GM19395 (cell line): Measurements from ENCODE around the gene CRLF3.
"Not testable (repeated sequence)": the region's sequence is repeated elsewhere in the genome, so short reads cannot be mapped to it uniquely, and the experiment has no call there.

Experiments
- ATAC-seq: cut with Tn5 transposase; IDR thresholded peaks from one replicate; pipeline ENCODE4 v1.9.1; 2021; ENCODE audit warnings: mild to moderate bottlenecking, moderate library complexity; ENCODE audit not compliant: unreplicated experiment

Gene CRLF3

DNA sequence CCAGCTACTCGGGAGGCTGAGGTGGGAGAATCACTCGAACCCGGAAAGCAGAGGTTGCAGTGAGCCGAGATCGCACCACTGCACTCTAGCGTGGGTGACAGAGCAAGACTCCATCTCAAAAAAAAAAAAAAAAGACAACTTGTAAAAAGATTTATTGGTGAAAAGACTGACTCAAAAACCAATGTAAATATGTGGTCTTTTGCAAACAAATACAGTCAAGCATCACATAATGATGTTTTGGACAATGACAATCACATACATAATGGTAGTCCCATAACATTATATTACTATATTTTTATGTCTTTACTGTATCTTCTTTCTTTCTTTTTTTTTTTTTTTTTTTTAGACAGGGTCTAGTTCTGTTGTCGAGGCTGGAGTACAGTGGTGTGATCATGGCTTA lies 8.3 kb downstream of the CRLF3 start:
- ATAC-seq = no peak

DNA sequence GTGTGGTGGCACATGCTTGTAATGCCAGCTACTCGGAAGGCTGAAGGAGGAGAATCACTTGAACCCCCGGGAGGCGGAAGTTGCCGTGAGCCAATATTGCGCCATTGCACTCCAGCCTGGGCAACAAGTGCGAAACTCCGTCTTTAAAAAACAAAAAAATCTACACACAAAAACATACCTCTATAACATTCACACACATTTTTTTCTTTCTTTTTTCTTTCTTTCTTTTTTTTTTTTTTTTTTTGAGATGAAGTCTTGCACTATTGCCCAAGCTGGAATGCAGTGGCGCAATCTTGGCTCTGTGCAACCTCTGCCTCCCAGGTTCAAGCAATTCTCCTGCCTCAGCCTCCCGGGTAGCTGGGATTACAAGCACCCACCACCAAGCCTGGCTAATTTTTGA lies 9.6 kb downstream of the CRLF3 start:
- not testable (repeated sequence) for ATAC-seq

DNA sequence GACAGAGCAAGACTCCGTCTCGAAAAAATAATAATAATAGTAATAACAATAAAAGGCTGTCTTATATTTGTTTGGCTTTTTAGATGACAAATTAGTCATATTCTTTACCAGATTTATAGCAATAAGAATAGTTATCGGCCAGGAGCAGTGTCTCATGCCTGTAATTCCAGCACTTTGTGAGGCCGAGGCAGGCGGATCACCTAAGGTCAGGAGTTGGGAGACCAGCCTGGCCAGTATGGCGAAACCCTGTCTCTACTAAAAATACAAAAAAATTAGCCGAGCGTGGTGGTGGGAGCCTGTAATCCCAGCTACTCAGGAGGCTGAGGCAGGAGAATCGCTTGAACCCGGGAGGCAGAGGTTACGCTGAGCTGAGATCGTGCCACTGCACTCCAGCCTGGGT lies 10.3 kb downstream of the CRLF3 start:
- not testable (repeated sequence) for ATAC-seq

DNA sequence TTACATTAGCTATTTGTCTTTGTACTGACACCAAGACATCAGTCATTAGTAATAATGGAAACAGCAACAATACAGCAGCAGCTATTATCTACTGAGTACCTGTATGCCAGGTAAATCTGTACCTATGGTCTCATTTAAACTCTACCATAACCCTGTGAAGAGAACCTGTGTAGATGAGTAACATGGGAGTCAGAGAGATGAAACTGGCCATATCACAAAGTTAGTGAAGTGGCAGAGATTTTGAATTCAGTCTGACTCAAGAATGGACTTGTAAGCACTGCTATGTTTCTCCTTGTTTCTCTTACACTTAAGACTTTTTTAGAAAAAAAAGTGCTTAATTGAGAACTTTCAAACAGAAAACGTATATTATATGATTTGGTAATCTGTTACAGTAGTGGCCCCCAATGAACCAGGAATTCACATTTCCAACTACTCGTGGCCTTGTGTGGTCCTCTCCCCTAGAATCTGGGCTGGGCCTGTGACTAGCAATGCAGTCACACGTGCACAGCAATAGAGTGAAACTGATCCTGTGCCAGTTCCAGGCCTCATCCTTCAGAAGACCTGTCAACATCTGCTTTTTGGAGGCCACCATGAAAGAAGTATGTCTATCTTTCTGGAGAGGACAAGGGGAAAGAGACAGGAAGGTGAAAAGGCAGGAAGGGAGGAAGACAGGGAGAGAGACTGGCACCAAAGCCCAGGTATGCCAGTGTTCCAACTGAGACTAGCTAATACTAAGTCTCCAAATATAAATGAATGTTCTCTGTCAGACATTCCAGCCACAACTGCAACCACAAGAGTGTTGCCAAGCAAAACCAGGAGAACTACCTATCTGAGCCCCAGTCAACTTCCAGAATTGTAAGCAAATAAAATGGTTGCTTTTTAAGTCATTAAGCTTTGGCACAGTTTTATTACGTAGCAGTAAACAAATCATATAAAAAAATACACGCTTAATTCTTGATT lies 12.0 kb downstream of the CRLF3 start:
- ATAC-seq = no peak

DNA sequence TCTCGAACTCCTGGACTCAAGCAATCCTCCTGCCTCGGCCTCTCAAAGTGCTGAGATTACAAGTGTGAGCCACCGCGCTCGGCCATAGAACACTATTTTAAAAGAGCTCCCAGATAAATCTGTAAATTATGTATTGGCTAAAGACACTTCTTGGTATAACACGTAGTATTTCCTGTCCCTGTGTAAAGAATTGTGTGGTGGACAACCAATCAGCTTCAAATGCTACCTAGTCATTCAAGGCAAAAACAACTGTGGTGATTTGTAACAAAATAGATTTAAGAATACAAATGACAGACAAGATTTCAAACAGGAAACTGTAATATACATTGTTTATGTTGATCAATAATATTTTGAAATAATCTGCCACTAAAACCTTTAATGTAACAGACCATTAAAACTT lies 14.6 kb downstream of the CRLF3 start:
- no peak for ATAC-seq

DNA sequence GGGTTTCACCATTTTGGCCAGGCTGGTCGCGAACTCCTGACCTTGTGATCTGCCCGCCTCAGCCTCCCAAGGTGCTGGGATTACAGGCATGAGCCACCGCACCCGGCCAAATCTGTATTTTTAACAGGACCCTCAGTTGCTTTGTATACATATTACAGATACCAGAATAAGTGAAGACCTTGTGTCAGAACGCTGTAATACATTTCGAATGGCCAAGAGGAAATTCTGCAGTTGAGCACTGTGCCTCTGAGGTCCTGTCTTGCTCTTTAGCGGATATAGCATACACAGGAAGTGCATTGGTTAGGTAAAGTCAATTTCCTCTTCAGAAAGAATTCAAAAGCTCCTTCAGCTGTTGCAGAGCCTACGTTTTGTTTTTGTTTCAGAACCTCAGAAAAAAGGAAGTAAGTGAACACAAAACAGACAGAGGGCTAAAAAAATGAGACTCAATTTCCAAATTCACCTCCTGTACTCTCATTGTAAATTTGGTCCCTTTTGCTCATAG lies 15.7 kb downstream of the CRLF3 start:
- ATAC-seq = peak; percentile 80

DNA sequence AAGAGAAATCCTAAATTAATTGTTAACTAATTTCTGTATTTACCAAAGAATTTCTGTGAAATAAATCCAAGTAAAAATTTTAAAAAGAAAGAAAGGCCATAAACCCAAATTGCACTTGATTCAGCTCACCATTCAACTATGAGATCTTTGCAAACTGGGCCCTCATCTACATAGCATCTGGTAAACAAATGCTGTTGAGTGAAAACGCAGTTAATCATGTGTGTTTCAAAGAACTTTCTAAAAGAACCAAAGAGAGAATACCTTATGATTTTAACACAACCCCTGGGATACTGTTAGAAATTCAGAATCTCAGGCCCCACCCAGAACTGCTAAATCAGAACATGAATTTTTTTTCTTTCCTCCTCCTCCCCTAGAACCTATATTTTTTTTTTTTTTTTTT lies 16.6 kb downstream of the CRLF3 start:
- ATAC-seq = no peak

DNA sequence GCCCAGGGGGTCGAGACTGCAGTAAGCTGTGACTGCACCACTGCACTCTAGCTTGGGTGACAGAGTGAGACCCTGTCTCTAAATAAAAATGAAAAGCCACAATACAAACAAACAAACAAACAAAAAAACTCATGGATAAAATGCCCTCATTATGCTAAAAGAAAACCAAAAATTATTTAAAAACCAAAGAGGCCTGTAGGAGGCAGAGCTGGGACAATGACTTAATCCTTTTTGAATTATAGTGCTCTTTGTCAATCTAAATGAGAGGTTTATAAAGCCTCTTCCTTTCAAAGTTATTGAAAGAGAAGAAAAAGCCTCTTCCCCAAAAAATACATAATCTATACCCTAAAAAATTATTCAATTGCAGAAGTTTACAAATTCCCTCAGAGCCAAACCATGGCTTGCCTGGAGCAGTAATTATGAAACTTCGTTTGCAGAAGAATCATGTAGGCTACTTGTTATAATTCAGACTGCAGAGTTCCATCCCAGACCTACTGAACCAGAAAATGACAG lies 18.5 kb downstream of the CRLF3 start:
- ATAC-seq = no peak

DNA sequence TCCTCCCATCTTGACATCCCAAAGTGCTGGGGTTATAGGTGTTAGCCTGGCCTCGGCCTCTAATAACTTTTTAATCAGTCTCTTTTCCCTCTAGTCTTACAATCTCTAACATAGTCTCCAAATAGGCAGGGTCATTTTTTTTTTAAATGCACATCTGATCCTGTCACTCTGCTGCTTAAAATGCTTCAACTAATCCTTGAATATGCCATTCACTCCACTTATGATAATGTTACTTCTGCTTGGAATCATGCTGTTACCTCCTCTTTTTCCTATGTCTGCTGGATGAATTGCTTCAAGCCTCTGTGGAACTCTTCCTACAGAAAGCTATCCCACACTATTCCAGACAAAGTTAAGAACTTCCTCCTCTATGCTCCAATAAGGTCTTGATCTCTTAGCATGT lies 22.8 kb downstream of the CRLF3 start:
- no peak for ATAC-seq

DNA sequence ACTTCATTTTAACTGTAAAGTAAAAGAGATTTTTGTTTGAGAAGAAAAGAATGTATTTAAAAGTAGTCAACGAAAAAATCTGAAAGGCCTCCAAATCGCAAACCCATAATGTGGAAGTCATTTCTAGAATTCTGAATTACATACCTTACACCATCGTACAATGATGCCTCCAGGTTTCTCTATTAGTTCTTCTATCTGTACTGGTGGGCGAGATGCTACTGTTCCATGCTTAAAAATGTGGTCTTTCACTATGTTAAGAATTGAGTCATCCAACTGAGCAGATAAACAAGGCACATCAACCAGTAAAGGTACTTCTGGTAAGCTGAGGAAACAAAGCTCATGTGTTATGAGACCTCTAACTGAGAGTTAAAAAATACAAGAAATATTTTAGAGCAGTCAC lies 28.5 kb downstream of the CRLF3 start:
- no peak for ATAC-seq

DNA sequence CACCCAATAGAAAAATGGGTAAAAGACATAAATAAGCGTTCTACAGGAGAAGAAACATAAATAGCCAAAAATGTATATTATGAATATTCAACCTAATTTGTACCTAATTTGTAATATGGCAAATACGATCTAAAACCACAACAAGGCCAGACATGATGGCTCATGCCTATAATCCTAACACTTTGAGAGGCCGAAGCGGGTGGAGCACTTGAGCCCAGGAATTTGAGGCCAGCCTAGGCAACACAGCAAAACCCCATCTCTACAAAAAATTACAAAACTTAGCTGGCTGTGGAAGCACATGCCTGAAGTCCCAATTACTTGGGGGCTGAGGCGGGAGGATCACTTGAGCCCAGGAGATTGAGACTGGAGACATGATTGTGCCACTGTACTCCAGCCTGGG lies 30.1 kb downstream of the CRLF3 start:
- no peak for ATAC-seq

DNA sequence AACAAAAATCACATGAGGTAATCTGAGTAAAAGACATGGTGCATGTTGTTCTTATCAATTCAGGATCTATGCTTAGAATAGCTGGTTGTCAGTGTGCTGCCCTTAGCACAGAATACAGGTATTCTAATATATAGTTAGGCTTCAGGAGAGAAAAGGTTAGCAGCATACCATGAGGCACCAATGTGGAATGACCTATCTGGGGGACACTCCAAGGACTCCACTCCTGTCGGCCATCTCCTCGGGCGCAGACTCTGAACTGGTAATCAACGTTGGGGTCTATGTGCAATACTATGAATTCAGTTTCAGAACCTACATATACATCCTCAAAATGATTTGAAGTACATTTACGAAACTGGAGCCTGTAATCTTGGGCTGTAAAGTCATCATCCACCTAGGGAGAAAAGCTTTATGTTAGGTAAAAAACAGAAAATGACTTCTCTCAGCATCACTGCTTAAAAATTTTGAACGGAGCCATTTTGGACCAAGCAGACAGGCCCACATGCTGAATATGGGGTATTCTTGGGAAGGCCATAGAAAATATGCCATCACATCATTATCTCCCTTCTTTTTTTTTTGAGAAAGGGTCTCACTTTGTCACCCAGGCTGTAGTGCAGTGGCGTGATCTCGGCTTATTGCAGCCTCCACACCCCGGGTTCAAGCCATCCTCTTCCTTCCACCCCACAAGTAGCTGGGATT lies 31.1 kb downstream of the CRLF3 start:
- no peak for ATAC-seq

DNA sequence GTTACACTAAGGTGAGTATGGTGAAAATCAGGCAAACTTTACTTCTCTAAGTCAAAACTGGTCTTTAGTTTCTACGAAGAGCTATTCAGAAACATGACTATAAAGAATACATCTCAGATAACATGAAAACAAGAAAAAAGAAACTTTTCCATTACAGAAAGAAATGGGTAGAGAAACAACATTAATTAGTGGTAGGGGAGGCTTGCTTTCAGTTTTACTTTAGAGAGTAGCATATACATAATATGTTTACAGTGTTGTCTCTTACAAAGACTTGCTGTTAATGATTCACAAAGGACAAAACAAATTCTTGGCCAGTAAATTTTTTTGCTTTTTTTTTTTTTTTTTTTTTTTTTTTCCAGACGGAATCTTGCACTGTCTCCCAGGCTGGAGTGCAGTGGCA lies 34.2 kb downstream of the CRLF3 start:
- ATAC-seq = no peak

DNA sequence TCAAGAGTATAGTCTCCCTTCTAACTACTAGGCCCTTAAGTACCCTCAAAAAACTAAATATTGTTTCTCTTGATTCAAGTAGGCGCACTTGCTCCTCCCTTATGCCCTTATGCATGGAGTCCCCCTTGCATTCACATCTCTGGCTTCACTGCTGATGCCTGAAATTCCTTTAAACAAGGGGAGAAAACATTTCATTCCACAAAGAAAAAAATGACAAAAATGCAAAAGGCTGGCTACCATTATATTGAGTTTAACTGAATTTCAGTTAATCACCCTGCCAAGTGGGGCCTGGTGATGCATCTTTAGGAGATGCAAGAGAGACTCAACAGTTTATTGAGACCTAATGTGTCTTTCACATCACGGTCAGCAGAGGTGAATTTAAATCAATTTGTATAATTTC lies 35.6 kb downstream of the CRLF3 start:
- no peak for ATAC-seq

DNA sequence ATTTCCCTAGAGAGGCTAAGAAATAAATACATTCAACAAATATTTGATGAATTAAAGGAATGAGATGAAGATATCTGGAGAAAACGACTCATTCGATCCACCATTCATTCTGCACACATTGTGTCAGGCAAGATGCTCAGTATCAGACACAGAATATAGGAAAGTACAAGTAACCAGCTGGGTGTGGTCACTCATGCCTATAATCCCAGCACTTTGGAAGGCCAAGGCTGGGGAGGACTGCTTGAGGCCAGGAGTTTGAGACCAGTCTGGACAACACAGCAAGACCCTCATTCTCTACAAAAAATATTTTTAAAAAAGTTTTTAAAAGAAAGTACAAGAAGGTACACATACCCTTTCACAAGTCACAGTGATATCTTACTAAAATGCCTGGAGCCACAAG lies 42.3 kb downstream of the CRLF3 start:
- no peak for ATAC-seq

DNA sequence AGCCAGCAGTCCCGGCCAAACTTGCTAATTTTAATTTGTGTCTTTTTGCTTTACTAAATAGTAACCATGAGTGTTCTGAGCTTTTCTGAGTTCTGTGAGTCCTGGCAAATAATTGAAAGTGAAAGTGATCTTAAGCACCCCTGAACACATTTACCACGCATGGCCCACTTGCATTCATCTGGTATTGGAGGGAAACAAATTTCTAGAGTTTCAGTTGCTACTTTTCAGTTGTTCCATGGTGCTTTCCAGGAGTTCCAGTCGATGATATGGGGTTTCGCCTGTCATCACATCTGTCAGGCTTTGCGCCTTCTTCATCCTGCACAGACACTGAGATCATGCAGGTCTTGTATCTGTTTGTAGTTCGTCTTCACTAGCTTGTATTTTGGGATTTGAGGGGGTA lies 44.1 kb downstream of the CRLF3 start:
- no peak for ATAC-seq

DNA sequence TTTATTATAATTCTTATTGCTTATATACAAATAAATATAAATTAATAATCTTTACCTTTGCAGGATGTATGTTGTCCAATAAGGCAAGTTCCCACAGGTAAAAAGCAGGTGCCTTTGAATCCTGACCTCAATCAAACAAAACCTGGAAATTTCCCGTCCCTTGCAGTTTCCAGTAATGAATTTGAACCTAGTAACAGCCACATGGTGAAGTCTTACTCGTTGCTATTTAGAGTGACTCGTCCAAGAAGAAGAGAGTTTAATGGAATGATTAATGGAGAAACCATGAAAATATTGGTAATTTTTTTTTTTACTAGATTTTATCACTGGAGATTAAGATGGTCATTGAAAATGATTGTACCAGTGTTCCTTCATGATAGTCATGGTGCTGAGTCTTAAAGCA lies 55.7 kb downstream of the CRLF3 start:
- ATAC-seq = not testable (repeated sequence)

DNA sequence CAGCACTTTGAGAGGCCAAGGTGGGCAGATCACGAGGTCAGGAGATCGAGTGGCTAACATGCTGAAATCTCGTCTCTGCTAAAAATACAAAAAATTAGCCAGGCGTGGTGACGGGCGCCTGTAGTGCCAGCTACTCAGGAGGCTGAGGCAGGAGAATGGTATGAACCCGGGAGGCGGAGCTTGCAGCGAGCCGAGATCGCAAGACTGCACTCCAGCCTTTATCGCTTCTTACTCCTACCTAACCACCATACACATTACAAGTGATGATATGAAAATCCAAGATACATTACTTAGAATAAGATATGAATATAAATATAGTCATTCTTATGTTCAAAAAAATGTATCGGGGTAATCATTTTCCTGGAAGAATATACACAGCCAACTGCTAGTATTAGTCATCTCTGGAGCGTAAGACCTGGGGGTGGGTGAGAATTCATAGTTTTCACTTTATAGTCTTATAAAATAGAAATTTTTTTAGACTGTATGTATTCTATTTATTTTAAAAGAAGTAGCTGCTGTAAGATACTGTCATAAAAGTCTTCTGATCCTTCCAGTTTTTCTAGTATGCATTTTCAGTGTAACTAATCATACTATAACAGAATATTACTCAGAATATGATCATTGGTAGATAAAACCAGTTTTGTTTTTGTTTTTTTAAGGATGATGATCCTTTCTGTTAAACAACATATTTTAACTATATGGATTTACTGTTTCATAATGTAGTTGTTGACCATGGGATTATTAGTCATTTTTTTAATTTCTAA lies 56.7 kb downstream of the CRLF3 start:
- ATAC-seq = not testable (repeated sequence)

DNA sequence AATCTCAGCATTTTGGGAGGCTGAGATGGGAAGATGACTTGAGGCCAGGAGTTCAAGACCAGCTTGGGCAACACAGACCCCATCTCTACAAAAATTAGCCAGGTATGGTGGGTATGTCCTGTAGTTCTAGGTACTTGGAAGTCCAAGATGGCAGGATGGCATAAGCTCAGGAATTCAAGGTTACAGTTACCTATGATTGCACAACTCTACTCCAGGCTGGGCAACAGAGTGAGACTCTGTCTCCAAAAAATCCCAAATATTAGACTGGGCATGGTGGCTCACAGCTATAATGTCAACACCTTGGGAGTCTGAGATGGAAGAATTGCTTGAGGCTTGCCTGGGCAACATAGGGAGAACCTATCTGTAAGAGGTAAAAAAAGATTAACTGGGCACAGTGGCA lies 63.4 kb downstream of the CRLF3 start:
- no peak for ATAC-seq

DNA sequence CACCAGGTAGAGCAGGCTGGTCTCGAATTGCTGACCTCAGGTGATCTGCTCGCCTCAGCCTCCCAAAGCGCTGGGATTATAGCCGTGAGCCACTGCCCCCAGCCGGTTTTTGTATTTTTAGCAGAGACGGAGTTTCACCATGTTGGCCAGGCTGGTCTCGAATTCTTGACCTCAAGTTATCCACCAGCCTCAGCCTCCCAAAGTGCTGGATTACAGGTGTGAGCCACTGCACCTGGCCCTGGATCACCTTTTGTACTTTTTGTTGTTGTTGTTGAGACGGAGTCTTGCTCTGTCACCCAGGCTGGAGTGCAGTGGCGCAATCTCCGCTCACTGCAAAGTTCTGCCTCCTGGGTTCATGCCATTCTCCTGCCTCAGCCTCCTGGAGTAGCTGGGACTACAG lies 71.2 kb downstream of the CRLF3 start:
- not testable (repeated sequence) for ATAC-seq

DNA sequence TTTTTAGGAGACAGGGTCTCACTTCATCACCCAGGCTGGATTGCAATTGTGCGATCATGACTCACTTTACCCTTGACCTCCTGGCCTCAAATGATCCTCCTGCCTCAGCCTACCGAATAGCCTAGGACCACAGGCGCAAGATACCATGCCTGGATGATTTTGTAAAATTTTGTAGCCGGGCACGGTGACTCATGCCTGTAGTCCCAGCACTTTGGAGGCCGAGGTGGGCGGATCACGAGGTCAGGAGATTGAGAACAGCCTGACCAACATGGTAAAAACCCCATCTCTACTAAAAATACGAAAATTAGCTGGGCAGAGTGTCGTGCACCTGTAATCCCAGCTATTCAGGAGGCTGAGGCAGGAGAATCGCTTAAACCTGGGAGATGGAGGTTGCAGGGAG lies 73.5 kb downstream of the CRLF3 start:
- ATAC-seq = not testable (repeated sequence)
